Upper lobe of left lung (tissue), 4 donors: ENCODE results near the gene GRIN2A.

ENCODE experiments used
- EP300 ChIP-seq, 4 donors: sonication (generic); formaldehyde crosslinking; IDR thresholded peaks; one replicate each; pipeline ENCODE4 v1.5.1; 2017; ENCODE audit warnings: antibody characterized with exemption in 4 of 4, control low read depth in 2 of 4
- POLR2AphosphoS5 ChIP-seq, 2 donors: sonication (generic); formaldehyde crosslinking; IDR thresholded peaks; one replicate each; pipeline ENCODE4 v1.5.1; 2017; ENCODE audit warnings: antibody characterized with exemption in 2 of 2
- TF ChIP-seq, protein P1 (sequence below), 6 experiments: fragments of 450-650 bp in 4 of 6; fragments of 200-600 bp in 2 of 6; sonication (generic) in 2 of 6; IDR thresholded peaks; one replicate each; pipeline ENCODE4 v1.5.1; 2016 to 2019; ENCODE audit warnings: antibody characterized with exemption in 6 of 6

DNA sequence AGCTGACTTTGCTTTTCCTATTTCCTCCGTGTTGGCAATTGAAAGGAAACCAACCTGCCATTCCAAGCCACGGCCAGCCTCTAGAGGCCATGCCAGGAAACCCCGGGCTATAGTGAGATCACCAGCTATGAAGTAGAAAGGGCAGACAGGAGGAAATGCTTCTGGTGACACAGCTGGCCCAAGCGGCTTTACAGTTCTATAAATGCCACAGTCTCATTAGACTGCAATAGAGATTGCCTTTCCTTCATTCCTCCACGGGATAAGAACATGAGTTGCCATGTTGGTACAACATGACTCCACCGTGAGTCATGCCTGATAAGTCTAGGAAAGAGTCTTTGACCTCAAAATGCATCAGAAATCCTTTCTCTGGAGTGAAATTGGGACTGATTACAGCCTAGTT is 384.9 kb downstream of the GRIN2A start:
- TF ChIP-seq POLR2AphosphoS5 (IDR thresholded peaks at IDR 0.05) (no peak), EP300 (IDR thresholded peaks at IDR 0.05) (no peak)
- TF ChIP-seq, protein P1, sequence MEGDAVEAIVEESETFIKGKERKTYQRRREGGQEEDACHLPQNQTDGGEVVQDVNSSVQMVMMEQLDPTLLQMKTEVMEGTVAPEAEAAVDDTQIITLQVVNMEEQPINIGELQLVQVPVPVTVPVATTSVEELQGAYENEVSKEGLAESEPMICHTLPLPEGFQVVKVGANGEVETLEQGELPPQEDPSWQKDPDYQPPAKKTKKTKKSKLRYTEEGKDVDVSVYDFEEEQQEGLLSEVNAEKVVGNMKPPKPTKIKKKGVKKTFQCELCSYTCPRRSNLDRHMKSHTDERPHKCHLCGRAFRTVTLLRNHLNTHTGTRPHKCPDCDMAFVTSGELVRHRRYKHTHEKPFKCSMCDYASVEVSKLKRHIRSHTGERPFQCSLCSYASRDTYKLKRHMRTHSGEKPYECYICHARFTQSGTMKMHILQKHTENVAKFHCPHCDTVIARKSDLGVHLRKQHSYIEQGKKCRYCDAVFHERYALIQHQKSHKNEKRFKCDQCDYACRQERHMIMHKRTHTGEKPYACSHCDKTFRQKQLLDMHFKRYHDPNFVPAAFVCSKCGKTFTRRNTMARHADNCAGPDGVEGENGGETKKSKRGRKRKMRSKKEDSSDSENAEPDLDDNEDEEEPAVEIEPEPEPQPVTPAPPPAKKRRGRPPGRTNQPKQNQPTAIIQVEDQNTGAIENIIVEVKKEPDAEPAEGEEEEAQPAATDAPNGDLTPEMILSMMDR (IDR thresholded peaks at IDR 0.05): no peak
